ENCODE data around the gene TNNI2.
A peak's percentile ranks its signal among the peaks of the same experiment; 100 is the strongest.
"Not testable (repeated sequence)": the region's sequence is repeated elsewhere in the genome, so short reads cannot be mapped to it uniquely, and the experiment has no call there.

Gene TNNI2

GRCh38 chr11:1875093-1875850 is 36.5 kb downstream of the TNNI2 start:
- DNase-seq (ENCODE audit: low read depth) = no peak

- not testable (repeated sequence) for DNase-seq (ENCODE audit: low read depth)
Measured at GRCh38 chr11:1875851-1876301, 37.1 kb downstream of the TNNI2 start.

GRCh38 chr11:1876361-1877063 is 37.7 kb downstream of the TNNI2 start:
- no peak for DNase-seq (ENCODE audit: low read depth)

GRCh38 chr11:1877211-1878136 is 38.7 kb downstream of the TNNI2 start:
- no peak for DNase-seq (ENCODE audit: low read depth)

GRCh38 chr11:1878137-1879031 is 39.6 kb downstream of the TNNI2 start:
- DNase-seq (ENCODE audit: low read depth) = no peak

- DNase-seq (ENCODE audit: low read depth) = no peak
Measured at GRCh38 chr11:1879342-1879940, 40.7 kb downstream of the TNNI2 start.

- DNase-seq (ENCODE audit: low read depth) = no peak
Measured at GRCh38 chr11:1879941-1880720, 41.4 kb downstream of the TNNI2 start.

- DNase-seq (ENCODE audit: low read depth) = no peak
Measured at GRCh38 chr11:1880746-1881441, 42.1 kb downstream of the TNNI2 start.

- no peak for DNase-seq (ENCODE audit: low read depth)
Measured at GRCh38 chr11:1881442-1882264, 42.9 kb downstream of the TNNI2 start.

GRCh38 chr11:1882265-1883238 is 43.8 kb downstream of the TNNI2 start:
- DNase-seq (ENCODE audit: low read depth) = peak; percentile 60

GRCh38 chr11:1883346-1884302 is 44.8 kb downstream of the TNNI2 start:
- no peak for DNase-seq (ENCODE audit: low read depth)

- DNase-seq (ENCODE audit: low read depth) = no peak
Measured at GRCh38 chr11:1884303-1884700, 45.5 kb downstream of the TNNI2 start.

GRCh38 chr11:1886551-1886950 is 47.8 kb downstream of the TNNI2 start:
- not testable (repeated sequence) for DNase-seq (ENCODE audit: low read depth)

- DNase-seq (ENCODE audit: low read depth) = no peak
Measured at GRCh38 chr11:1887451-1888346, 48.9 kb downstream of the TNNI2 start.

GRCh38 chr11:1888347-1888753 is 49.6 kb downstream of the TNNI2 start:
- DNase-seq (ENCODE audit: low read depth) = no peak

All from stimulated activated CD8-positive, alpha-beta memory T cell treated with anti-CD3 and anti-CD28 coated beads, Interleukin-15, amount 100 ng/mL, for 1 hour (primary cell).